ENCODE measurements around the gene OMA1.
"Not testable (repeated sequence)": the region's sequence is repeated elsewhere in the genome, so short reads cannot be mapped to it uniquely, and the experiment has no call there.

OMA1 gene

DNA sequence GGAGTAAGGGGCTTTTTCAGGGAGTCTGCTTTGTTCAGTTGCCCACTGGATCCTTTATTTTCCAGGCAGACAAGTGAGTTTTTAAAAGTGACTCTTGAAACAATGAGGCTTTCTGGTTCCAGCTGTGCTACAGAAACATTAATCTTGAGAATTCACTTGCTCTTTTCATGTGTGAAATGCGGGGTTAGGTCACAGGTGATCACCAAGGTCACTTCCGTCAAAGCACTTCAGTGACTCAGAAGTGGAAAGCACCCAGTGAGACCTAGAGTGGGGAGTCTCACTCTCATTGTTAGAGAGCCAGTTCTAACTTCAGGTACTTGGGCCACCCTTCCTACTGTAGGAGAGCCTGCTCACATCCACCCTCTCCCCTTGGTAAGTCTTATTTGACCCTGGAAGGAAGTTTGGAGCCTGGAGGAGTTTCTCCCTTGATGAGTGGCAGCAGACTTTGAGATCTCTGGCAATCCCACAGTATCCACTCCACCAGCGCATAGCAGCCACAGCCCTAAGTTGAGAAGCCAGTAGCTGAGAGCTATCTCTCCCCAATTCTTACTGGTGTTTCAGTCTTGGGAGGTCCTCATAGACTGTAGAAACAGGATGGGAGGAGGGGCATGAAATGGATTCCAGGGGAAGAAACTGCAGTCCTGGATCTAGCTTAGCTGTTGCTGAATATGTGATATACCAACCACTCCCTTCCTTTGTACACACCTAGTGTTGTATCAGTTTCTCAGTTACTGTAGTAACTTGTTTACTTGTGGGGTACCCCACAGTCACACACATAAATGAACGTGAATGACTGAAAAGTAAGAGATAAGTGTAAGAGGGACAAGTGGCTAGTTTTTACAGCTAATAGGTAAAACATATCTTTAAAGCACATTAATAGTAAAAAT lies 27.4 kb upstream of the OMA1 start:
- DNase-seq (ENCODE audit: low read depth in 2 of 2): no peak

DNA sequence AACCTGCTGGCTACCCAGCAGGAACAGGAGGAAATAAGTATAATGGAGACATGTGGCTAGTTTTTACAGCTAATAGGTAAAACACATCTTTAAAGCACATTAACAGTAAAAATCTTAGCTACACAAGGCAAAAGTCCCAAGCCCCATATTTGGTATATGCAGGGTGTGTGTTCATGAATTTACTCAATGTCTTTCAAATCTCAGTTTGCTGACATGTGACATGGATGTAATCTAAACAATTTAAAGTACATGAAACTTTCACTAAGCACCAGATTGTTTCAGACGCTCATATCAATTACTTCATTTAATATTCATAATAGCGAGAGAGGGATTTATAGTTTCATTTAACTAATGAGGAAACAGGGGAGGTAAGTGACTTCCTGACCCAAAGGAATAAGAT lies 26.6 kb upstream of the OMA1 start:
- DNase-seq (ENCODE audit: low read depth in 2 of 2): no peak

DNA sequence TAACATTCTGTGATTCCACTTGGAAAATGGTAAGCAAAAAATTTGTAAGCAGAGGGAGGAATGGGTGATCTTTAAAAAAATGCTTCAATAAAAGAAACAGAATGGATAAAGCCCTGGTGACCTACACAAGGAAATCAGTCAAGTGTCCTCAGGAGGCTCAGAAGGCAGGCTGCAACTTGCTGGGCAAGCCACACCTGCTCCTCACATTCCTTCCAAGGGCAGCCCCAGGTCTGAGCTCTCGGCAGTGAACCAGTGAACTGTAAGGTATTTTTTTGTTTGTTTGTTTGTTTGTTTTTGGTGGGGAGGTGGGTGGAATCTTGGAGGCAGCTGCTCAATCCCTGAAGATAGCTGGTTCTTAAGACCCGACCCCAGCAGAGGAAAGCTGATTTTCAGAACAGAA lies 26.2 kb upstream of the OMA1 start:
- no peak for DNase-seq (ENCODE audit: low read depth in 2 of 2)

DNA sequence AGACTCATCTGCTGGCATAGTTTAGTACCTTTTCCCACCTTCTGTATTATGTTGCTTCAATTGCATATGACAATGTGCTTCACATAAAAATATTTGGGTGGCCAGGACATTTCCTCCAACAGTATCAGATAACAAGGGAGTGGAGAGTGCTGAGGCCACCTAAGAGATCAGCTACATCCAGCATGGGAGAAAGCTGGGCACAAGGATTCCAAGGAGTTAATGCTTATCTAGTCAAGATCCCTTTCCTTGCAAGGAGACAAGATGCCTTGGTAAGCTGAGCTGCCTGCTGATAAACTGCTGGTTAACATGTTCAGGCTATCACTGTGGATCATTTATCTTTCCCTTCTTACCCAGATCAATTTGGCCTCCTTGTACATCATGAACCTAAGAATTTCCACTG lies 25.1 kb upstream of the OMA1 start:
- DNase-seq (ENCODE audit: low read depth in 2 of 2): no peak

DNA sequence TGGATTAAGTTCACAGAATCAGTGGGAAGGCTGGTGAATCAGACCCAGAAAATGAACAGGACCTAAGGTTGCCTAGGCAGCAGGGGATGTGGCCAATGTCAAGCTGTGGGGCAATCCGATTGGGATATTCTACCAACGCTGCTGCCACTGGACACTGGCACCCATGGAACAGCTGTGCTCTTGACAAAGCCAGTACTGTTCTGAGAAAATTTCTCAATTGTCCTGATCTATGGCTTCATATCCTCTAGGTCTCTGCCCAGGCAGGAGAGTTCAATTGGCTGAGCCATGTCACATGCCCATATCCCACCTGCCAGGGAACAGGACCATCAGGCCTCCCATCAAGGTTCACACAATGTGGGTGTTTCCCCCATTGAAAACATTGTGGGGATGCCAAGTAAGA lies 24.3 kb upstream of the OMA1 start:
- no peak for DNase-seq (ENCODE audit: low read depth in 2 of 2)

DNA sequence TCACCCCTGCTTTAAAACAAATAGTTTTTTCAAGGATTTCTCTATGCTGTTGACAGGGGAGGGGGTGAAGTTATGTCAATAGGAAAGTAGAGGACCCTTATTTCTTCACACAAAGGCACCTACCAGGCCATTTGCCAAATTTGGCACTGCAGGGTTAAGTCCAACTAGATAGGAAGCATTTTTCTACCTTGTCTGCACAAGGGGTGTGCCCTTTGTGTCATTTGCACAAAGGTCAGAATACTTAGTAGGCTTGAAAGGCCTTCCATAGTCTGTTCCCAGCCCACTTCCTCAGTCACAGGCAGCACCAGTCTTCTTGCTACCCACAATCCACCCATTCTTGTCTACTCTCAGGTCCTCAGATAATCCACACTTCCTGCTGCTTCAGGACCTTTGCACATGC lies 23.6 kb upstream of the OMA1 start:
- DNase-seq (ENCODE audit: low read depth in 2 of 2): no peak

DNA sequence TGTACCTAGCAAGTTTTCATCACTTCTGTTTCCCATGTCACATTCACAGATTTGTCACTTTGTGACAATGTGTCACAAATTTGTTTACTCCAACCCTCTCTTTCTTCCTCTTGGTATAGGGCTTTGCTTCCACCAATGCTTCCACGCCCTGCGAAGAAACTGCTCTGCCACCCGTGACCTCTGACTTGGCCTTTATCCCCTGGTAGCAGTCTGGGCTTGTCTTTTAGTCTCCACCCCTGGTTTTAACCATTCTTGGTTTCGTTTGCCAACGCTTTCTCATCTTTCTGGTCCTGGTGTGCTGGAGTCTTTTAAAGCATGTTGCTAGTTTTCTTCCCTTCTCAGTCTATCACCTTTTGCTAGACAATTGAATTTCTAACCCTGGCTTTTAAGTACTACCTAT lies 22.4 kb upstream of the OMA1 start:
- DNase-seq (ENCODE audit: low read depth in 2 of 2): no peak

DNA sequence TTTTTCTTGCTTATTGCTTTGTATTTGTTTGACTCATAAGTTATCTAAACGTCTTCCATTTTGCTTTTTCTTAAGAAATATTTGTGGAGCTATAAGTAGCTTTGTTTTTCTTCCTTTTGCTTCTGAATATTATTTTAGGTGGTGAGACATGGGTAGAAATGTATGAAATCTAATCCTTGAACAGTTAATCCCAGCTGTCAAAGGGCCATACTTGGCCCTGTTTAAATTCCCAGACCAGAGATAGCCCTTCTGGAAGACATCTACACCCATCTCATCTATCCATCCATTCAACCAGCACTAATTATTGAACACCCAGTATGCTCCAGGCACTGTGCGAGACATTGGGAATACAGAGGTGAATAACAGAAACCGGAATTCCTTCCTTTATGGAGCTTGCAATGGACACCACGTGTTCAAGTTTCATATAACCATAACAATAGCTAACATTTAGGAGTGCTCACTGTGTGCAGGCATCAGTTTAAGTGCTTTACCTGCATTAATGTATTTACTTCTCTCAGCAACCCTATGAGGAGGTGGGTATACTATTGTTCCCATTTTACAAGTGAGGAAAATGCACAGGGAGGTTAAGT lies 21.8 kb upstream of the OMA1 start:
- no peak for DNase-seq (ENCODE audit: low read depth in 2 of 2)

DNA sequence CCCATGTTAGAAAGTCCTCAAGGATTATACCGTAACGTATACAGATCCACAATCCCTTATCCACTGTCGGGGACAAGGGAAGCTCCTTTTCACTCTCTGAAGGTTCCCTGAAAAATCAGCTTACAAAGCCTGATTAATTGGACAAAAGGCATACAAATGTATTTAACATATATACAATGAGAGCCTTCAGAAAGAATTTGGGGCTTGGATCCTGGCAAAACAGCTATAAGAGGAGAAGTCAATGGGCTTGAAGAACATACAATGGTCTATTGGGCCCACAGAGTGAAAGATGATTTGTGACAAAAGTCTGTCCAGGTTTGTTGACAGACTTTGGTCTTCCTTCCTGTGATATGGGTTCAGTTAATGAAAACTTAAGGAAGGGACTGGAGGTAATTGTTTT lies 19.8 kb upstream of the OMA1 start:
- DNase-seq (ENCODE audit: low read depth in 2 of 2): no peak

DNA sequence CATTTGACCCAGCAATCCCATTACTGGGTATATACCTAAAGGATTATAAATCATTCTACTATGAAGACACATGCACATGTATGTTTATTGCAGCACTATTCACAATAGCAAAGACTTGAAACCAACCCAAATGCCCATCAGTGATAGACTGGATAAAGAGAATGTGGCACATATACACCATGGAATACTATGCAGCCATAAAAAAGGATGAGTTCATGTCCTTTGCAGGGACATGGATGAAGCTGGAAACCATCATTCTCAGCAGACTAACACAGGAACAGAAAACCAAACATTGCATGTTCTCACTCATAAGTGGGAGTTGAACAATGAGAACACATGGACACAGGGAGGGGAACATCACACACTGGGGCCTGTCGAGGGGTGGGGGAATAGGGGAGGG lies 17.2 kb upstream of the OMA1 start:
- not testable (repeated sequence) for DNase-seq (ENCODE audit: low read depth in 2 of 2)

DNA sequence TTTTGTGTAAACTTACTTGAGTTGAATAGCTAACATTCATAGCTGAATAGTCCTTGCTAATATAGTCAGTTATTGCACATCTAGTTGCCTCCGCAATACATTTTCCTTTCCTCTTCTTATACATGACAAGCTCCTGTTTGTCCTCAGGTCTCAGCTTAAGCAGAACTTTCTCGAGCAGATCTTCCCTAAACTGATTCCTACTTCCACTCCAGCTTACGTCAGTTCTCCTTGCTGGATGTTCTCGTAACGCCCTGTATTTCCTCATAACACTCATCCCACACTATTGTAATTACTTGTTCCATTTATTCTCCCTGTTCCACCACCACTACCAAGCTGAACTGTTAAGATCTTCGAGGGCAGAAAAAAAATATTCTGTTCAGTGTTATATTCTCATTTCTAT lies 15.1 kb upstream of the OMA1 start:
- DNase-seq (ENCODE audit: low read depth in 2 of 2): no peak

DNA sequence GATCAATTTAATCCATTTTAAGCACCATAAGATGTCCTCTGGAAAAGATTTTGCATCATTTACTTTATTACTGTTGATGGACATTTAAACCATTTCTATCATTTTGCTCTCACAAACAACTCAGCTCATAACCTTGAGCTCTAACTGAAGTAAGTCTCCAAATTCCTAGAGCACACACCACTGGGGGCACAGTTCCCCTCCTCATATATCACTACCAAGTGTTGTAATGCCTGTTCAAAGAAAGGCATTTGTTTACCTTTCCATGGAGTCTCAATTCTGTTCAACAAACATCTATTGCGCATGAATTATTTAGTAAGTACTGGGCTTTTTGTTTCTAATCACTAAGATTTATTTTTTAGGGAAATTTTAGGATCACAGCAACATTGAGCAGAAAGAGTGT lies 8.9 kb upstream of the OMA1 start:
- DNase-seq (ENCODE audit: low read depth in 2 of 2): no peak

DNA sequence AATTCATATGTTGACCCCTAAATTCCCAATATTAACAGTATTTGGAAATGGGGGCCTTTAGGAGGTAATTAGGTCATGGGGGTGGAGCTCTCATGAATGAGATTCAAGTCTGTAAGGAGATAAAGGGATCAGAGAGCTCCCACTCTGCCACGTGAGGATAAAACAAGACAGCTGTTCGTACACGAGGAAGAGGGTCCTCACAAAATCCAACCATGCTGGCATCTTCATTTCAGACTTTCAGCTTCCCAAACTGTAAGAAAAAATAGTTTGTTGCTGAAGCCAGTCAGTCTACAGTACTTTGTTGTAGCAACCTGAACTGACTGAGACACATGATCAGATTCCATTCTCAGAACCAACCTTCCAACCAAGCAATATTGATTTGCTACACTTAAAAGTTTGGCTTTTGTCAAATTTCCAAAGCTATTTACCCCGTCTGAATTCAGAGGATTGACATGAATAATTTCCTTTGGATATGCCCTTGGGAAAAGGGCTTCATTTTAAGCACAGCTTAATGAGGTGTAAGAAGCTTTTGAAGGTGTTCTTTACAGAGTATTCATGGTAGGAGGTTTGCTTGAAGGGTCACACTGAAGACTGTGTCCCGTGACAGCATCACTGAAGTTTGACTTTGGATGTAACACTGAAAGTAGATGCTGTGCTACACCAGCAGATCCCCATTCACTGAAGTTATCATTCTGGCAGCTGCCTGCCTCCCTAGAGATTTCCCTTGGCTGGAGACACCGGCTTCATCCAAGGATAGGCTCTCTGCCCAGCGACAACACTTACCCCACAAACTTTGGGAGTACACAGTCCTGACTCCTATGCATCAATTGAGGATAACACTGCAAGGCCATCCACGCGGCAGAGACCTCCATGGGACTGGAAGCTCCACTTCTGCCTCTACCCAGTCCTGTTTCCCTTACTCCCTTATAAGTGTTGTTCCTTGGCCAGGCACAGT lies 4.9 kb upstream of the OMA1 start:
- no peak for DNase-seq (ENCODE audit: low read depth in 2 of 2)

DNA sequence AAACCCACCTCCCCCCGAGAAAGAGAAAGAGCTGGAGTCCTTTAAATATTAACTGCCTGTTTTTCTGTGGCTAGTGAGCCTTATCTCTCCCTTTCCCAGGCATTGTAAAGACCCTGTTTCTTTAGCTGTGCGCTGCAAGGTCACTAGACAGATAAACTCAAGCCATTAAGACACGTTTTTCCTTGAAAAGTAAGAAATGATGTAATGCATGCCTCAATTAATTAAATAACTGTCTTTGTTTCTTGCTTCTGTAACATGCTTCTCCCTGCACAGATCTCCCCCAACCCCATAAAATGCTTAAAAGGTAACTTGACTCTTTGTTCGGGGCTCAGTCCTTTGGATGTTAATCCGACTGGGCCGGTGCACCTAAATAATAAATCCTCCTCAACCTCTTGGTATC lies 2.8 kb upstream of the OMA1 start:
- DNase-seq (ENCODE audit: low read depth in 2 of 2): not testable (repeated sequence)

DNA sequence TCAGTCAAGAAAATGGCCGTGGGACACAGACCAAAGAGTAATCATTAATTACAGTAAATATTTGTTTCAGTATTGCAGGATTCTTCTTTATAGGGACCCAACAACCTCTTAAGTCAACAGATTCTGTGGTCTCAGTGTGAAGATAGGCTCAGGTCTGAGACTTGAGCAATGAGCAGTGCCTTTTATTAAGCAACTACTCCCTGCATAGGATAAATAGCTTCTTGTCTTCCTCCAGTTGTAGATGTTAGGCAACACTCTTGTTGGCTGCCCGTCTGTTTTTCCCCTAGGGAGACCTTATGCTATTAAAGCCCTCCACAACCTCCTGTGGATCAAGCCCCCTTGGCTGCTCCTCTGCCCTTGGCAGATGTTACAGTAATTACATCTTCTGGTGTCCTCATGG lies 1.8 kb upstream of the OMA1 start:
- no peak for DNase-seq (ENCODE audit: low read depth in 2 of 2)

DNA sequence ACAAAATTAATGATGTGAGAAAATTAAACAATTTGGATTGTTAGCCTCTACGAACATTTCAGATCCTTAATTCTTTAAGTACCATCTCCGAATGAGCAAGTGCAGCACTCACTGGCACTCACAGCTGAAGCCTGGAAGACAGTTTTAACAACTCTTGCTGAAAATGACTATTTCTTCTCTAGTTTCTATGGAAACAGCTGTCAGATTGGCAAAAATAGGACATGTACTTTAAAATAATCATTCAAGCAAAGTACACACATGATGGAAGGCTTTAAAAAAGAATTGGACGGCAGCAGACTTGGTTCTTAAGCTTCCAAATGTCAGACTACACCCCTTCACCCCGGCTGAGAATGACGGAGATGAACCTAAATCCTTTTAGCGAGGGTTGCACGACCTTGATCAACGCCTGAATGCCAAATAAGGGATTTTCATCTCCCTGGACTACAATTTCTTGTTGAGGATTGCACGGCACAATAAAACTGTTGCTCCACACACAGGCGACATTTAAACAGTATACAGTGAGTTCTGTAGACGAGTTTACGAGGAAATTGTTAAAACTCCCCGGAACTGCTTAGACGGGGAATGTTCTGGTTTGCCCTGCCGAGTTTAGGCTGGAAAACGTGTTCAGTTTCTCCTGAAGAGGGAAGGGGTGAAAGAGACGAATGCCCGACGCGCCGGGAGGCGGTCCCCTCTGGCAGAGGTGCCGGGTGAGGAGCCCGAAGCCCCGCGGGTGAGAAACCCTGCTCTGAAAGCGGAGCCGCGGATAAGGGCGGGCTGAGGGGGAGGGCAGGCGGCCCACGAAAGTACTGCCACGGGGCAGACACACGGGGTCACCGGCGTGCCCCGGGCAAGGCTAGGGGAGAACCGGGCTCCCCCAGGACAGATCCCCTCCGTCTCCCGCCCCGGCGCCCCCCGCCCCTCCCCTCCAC lies 671 bp downstream of the OMA1 start:
- peak; percentile 45 to 64 for DNase-seq (ENCODE audit: low read depth in 2 of 2)

DNA sequence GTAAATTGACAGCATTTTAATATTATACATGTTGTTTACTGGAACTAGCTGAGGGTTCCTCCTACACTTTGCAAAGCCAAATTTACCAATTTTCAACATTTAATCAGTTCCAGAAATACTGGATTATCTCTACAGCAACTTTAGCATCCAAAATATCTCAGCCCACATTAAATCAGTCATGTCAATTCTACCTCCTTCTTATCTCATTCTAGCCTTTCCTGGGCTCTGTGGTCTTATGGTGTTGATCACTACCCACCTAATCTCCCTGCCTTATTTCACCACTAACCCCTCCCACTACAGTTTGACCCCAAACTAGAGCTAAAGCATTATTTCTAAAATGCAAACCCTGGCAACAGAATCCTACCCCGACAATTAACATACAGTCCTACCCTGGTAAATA lies 3.3 kb downstream of the OMA1 start:
- no peak for DNase-seq (ENCODE audit: low read depth in 2 of 2)

DNA sequence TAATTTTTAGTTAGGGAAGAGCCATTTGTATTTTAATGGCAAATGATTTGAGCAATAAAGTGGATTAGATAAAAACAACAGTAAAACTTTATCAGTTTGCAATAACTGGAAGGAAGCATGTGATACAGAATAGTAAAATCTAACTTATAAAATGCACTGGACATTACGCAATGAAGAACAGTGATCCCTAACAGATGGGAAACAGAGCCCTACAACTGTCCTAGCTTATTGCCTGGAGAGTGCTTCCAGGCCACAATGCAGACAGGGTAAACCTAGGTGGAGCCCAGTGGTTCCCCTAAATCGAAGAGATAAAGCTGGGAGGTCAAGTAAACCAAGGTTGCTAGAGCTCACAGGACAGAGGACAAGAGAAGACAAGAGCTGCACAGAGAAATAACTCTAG lies 7.0 kb downstream of the OMA1 start:
- DNase-seq (ENCODE audit: low read depth in 2 of 2): no peak

DNA sequence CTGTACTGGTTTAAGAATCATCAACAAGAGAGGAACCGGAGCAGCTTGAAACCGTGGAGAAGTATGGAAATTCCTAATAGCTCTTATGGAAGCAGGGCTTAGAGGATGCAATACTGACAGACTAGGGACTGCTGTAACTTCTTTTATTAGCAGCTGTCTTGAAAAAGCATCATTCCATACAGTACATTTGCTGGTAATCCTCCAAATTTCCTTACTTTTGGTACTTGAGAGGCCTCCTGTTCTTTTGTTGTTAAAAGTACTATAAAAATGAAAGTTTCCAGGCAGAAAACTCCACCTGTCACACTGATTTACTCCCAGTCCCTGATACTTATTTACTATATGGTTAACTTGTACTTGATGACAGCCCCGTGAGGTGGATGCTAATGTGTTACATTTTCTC lies 7.7 kb downstream of the OMA1 start:
- no peak for DNase-seq (ENCODE audit: low read depth in 2 of 2)

DNA sequence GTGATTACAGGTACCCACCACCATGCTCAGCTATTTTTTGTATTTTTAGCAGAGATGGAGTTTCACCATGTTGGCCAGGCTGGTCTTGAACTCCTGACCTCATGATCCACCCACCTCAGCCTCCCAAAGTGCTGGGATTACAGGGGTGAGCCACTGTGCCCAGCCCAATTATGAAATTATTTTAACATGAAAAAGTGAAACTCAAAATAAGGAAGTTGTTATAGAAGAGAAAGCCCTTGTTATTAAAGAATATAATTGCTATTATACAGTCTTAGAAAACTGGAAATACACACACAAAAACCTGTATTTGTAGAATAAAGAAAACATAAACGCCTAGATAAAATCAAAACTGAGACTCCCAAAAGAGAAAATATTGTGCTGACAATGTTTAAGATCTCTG lies 14.7 kb downstream of the OMA1 start:
- DNase-seq (ENCODE audit: low read depth in 2 of 2): not testable (repeated sequence)

DNA sequence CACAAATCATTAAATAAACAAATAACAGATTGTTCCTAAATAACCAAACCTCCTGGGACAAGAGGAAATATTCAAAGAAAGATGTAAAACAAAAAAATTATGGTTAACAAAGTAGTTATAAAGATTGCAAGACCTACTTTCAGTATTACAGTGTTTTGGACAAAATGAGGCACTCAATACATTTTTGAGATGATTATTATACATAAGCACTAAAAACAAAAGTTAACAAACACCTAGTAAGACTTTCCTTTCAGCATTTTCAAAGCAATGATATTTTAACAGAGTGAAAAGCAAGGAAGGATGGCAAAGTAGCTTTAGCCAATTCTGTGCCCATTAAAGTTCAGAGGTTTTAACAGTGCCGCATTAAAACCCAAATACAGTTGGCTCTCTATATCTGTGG lies 17.2 kb downstream of the OMA1 start:
- DNase-seq (ENCODE audit: low read depth in 2 of 2): no peak

Measured in stimulated activated CD8-positive, alpha-beta memory T cell treated with anti-CD3 and anti-CD28 coated beads, Interleukin-2, amount 100 ng/mL, for 1 hour (primary cell).